HK-2 (cell line): ENCODE measurements around the gene S100A2.
"Not testable (repeated sequence)": the region's sequence is repeated elsewhere in the genome, so short reads cannot be mapped to it uniquely, and the experiment has no call there.

Experiments used
- DNase-seq: peaks from one replicate; pipeline ENCODE4 v3.0.0-alpha.2; 2018; ENCODE audit not compliant: unreplicated experiment

S100A2 gene

GRCh38 chr1:153588482-153588881 is 22.8 kb upstream of the S100A2 start:
- no peak for DNase-seq

GRCh38 chr1:153588033-153588432 is 22.4 kb upstream of the S100A2 start:
- DNase-seq: not testable (repeated sequence)

DNA sequence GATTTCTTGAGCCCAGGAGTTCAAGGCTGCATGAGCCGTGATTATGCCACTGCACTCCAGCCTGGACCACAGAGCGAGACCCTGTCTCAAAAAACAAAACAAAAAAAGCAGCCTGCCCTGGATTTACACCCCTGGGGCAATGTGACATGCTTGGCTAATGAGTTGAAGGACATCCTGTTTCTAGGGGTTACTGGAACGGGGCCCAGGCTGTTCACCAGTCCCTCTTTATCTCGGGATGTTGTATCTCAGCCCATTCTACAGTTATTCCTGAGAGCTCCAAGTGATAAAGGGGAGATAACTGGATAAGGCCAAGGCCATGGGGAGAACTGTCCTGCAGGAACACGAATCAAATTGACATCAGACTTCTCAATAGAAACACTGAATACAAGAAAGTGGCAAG is 21.7 kb upstream of the S100A2 start:
- no peak for DNase-seq

- DNase-seq: no peak
These were observed 20.7 kb upstream of the S100A2 start for GRCh38 chr1:153586347-153586746.

DNA sequence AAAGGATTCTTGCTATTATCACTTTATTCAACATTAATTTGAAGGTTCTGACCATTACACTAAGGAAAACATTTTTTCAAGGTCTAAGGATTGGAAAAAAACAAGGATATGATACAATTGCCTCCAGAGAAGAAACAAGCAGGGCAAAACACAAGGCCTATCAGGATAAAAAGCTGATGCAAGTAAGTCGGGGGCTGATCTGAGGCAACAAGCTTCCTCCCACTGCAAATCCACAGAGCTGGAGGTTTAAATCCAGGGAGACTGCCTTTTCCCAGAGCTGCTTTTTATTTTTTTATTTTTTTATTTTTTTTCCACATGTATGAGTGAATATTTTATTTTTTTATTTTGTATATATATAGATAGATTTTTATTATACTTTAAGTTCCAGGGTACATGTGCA is 19.4 kb upstream of the S100A2 start:
- DNase-seq: no peak

- DNase-seq: no peak
These were observed 18.3 kb upstream of the S100A2 start for GRCh38 chr1:153583976-153584375.

GRCh38 chr1:153583514-153583913 is 17.9 kb upstream of the S100A2 start:
- DNase-seq: not testable (repeated sequence)

- not testable (repeated sequence) for DNase-seq
These were observed 17.2 kb upstream of the S100A2 start for GRCh38 chr1:153582836-153583235.

GRCh38 chr1:153578936-153579335 is 13.3 kb upstream of the S100A2 start:
- DNase-seq: no peak

DNA sequence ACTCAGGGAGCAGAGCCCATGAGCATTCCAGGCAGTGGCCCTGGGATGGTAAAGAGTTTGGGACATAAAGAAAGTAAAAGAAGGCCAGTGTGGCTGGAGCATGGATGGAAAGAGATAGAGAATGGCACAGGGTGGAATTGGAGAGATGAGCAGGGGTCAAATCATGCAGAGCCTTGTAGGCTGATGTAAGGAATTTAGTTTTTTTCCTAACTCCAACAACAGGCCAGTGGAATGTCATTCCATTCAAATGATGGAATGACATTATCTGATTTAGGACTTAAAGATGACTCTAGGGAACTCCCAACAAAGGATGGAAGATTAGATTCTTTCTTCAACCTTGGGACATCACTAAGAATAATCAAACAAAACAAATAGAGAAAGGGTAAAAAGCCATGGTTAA is 12.8 kb upstream of the S100A2 start:
- no peak for DNase-seq

DNA sequence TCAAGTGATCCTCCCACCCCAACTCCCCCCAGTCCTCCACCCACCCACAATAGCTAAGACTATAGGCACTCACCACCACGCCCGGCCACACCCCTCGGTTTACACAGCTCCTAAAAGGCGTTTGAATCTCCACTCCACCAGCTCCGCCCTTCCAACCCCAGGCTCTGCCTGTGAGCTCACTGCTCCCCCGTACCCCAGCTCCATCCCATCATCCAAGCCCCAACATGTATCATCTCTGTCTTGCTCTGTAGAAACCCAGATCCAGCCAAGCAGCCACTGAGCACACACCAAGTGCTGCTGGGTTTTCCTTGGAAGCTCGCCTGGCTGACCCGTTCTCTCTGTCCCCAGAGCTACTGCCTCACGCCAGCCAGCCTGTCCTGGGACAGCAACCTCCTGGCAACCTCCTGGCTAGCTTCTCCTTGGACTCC is 12.0 kb upstream of the S100A2 start:
- no peak for DNase-seq

DNA sequence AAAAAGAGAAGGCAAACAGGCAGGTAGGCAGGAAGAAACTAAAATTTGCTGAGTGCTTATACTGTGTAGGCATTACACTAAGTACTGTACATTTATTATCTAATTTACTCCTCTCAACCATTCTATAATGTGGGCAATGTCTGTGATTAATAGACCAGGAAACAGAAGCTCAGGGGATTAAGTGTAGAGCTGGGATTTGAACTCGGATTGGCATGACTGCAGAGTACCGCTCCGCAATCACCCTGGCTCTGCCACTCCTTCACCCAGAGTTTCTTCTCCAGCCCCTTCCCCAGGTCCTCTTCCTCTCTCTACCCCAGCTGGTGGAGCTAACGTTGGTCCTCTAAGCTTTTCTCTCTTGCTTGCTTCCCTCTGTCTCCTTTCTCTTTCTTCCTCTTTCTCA is 11.5 kb upstream of the S100A2 start:
- DNase-seq: no peak

GRCh38 chr1:153575497-153575896 is 9.9 kb upstream of the S100A2 start:
- DNase-seq: not testable (repeated sequence)

DNA sequence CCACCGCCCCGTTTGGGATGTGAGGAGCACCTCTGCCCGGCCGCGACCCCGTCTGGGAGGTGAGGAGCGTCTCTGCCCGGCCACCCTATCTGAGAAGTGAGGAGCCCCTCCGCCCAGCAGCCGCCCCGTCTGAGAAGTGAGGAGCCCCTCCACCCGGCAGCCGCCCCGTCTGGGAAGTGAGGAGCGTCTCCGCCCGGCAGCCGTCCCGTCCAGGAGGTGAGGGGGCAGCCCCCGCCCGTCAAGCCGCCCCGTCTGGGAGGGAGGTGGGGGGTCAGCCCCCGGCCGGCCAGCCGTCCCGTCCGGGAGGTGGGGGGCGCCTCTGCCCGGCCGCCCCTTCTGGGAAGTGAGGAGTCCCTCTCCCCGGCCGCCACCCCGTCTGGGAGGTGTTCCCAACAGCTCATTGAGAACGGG is 9.4 kb upstream of the S100A2 start:
- not testable (repeated sequence) for DNase-seq

DNA sequence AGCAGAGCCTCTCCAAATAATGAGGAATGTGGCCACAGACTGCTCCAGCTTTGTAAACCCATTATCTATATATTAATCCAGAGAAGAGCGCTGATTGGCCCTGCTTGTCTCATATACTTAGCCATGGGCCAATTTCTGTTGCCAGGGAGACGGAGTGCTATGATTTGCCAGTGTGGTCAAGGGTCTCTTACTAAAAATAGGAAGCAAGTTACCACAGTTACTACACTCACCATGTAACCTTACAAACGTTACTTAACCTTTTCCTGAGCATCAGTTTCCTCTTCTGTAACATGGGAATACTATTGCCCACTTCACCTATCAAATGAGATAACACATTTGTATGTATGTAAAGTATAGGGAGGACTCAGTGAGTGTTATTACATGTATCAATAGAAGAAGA is 7.7 kb upstream of the S100A2 start:
- DNase-seq: no peak

- DNase-seq: peak; percentile 78
These were observed 6.9 kb upstream of the S100A2 start for GRCh38 chr1:153572569-153573015.

- DNase-seq: no peak
These were observed 6.1 kb upstream of the S100A2 start for GRCh38 chr1:153571706-153572105.

- no peak for DNase-seq
These were observed 5.2 kb upstream of the S100A2 start for GRCh38 chr1:153570874-153571273.

DNA sequence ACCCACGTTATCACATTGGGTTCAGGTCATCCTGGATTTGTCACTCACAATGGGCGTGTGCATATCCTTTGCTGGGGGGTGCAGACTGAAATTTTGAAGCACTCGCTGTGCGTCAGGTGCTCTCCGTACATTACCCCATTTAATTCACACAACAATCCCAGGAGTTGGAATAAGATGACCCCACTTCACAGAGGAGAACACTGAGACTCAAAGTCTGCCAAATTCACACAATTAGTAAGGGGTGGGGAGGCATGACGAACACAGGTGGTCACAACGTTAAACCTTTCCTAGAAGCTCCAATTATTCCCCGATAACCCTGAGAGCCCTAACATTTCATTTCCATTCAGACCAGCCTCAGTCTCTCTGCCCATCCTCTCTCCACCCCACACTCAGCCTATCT is 3.8 kb upstream of the S100A2 start:
- no peak for DNase-seq

GRCh38 chr1:153568367-153569099 is 2.9 kb upstream of the S100A2 start:
- DNase-seq: peak; percentile 98

GRCh38 chr1:153567621-153568366 is 2.1 kb upstream of the S100A2 start:
- DNase-seq: peak; percentile 85

GRCh38 chr1:153566414-153567371 is 1.0 kb upstream of the S100A2 start:
- DNase-seq: peak; percentile 99
